H1 (cell line): ENCODE data around the gene CCDC13. TPM values are rescaled to one million over a fixed set of nuclear protein-coding genes. Genes with fewer than 3 reads are reported as not detected.

Experiments used
- ASH2L ChIP-seq: fragments of 200-600, 300-600 bp; sonication (generic); IDR thresholded peaks from one replicate; pipeline ENCODE4 v1.7.1; 2017; ENCODE audit warnings: low read length
- ATF2 ChIP-seq: IDR thresholded peaks from 2 replicates; pipeline ENCODE4 v1.6.1; 2012; ENCODE audit warnings: low read length, inconsistent platforms
- BRCA1 ChIP-seq: IDR thresholded peaks from 2 replicates; pipeline ENCODE4 v1.6.1; 2012; ENCODE audit warnings: low read depth, low read length, improper control_type of control experiment
- CBX8 ChIP-seq: fragments of 300-800, 300-1000 bp; sonication (generic); IDR thresholded peaks from 2 replicates; pipeline ENCODE4 v1.7.1; 2016; ENCODE audit warnings: low read depth, low read length, borderline replicate concordance
- CEBPB ChIP-seq: IDR thresholded peaks from 2 replicates; pipeline ENCODE4 v1.6.1; 2012; ENCODE audit warnings: low read depth, low read length
- CHD7 ChIP-seq: fragments of 300-600 bp; sonication (generic); IDR thresholded peaks from 2 replicates; pipeline ENCODE4 v1.7.1; 2012; ENCODE audit warnings: low read length, moderate library complexity, mild to moderate bottlenecking, inconsistent platforms; ENCODE audit not compliant: insufficient replicate concordance
- EGR1 ChIP-seq: IDR thresholded peaks from 2 replicates; pipeline ENCODE4 v1.6.1; 2011; ENCODE audit warnings: low read depth, low read length, borderline replicate concordance
- EZH2 ChIP-seq: fragments of 200-600 bp; sonication (generic); IDR thresholded peaks from 2 replicates; pipeline ENCODE4 v1.7.1; 2012; ENCODE audit warnings: low read depth, mild to moderate bottlenecking, moderate library complexity, low read length, inconsistent platforms; ENCODE audit not compliant: severe bottlenecking
- POU5F1 ChIP-seq: IDR thresholded peaks from 2 replicates; pipeline ENCODE4 v1.6.1; 2011; ENCODE audit warnings: low read depth, mild to moderate bottlenecking, low read length, moderate library complexity
- SUZ12 ChIP-seq: fragments of 200-600 bp; sonication (generic); IDR thresholded peaks from 2 replicates; pipeline ENCODE4 v1.6.1; 2012; ENCODE audit warnings: mild to moderate bottlenecking, inconsistent platforms, low read length, moderate library complexity, mixed read lengths
- TCF12 ChIP-seq: IDR thresholded peaks from 2 replicates; pipeline ENCODE4 v1.6.1; 2011; ENCODE audit warnings: low read depth, mild to moderate bottlenecking, low read length
- polyA plus RNA-seq, 7 experiments: library from polyadenylated mRNA; depleted of rRNA in 3 of 7; stranded (reverse) in 5 of 7; unstranded in 2 of 7; fragments of >200 nt in 5 of 7; fragments of 200-250 nt in 2 of 7; gene quantifications; 1 replicate in 5 of 7; 2 replicates in 1 of 7; 4 replicates in 1 of 7; pipeline versions ENCODE4 v1.2.1 to v1.2.3, GENCODE V29; 2011 to 2013; ENCODE audit warnings: missing spikeins in 2 of 7, mixed read lengths in 2 of 7
- total RNA-seq: library from RNA; stranded (reverse); fragmentation: NEBNext Ultra II Directional; extraction: Animal tissue kit (Norgen Biotek cat#: 25700); gene quantifications from 2 replicates; pipeline ENCODE4 v1.2.1, GENCODE V29; 2021

Gene CCDC13
- total and polyA plus RNA-seq, 2 of the 8 experiments (the other 6 are each of a cell fraction or from before 2014, with no cell fraction given), result 0.06 TPM; not detected in 1

- TF ChIP-seq CHD7 (no peak), CBX8 (no peak), ATF2 (no peak), POU5F1 (no peak), CEBPB (no peak), TCF12 (no peak), SUZ12 (no peak), ASH2L (no peak), EZH2 (no peak), EGR1 (no peak), BRCA1 (no peak)
Observed at GRCh38 chr3:42820746-42821051, 47.6 kb upstream of the CCDC13 start (continued).
